Panc1 (cell line): Measurements from ENCODE around the gene OR52E1. TPM values are rescaled to one million over a fixed set of nuclear protein-coding genes. Genes with fewer than 3 reads are reported as not detected.
"Not testable (repeated sequence)": the region's sequence is repeated elsewhere in the genome, so short reads cannot be mapped to it uniquely, and the experiment has no call there.

Experiments
- ATAC-seq: fragments of 200-7000 bp; cut with Tn5 transposase; 2 replicates; pipeline ENCODE4 v1.9.1; 2020; ENCODE audit warnings: mild to moderate bottlenecking, moderate library complexity
- BruUV-seq: library from RNA; stranded (reverse); fragments of 400-500 nt; replicated peaks from 2 replicates; lab custom pipeline; 2021; lab: Mats Ljungman, UMichigan
- CTCF ChIA-PET: fragments of 300-600 bp; sonication (Branson Sonifier 250); formaldehyde crosslinking; loops from one replicate; lab custom pipeline; 2022; ENCODE audit warnings: antibody characterized with exemption; lab: Charles Lee
- POLR2A ChIA-PET: fragments of 300-600 bp; sonication (Branson Sonifier 250); formaldehyde crosslinking; loops from one replicate; lab custom pipeline; 2022; ENCODE audit warnings: antibody characterized with exemption; lab: Charles Lee
- DNase-seq: peaks from one replicate; pipeline ENCODE4 v3.0.0-alpha.2; 2010; ENCODE audit warnings: low read depth, low spot score
- H3K27ac ChIP-seq: 2 replicates; pipeline ENCODE4 v1.5.1; 2011; ENCODE audit warnings: mild to moderate bottlenecking, low read length, inconsistent platforms
- H3K27me3 ChIP-seq: fragments of 200-500 bp; sonication (Bioruptor generic); 2 replicates; pipeline ENCODE4 v1.6.0; 2014; ENCODE audit warnings: low read length, inconsistent platforms; ENCODE audit not compliant: control insufficient read depth, insufficient read depth
- H3K36me3 ChIP-seq: fragments of 200-500 bp; sonication (Bioruptor generic); 2 replicates; pipeline ENCODE4 v1.5.1; 2014; ENCODE audit warnings: inconsistent platforms, mild to moderate bottlenecking, low read length, moderate library complexity; ENCODE audit not compliant: control insufficient read depth, insufficient read depth
- H3K4me1 ChIP-seq: 2 replicates; pipeline ENCODE4 v1.5.1; 2011; ENCODE audit warnings: inconsistent platforms, mild to moderate bottlenecking, low read length, moderate library complexity; ENCODE audit not compliant: control insufficient read depth, insufficient read depth
- H3K4me3 ChIP-seq, 2 experiments: 2 replicates each; pipeline ENCODE4 v1.5.1; 2011 to 2012; ENCODE audit warnings: low read depth in 2 of 2, low read length in 2 of 2, mild to moderate bottlenecking in 2 of 2, inconsistent platforms in 1 of 2, moderate library complexity in 1 of 2
- H3K9me3 ChIP-seq: fragments of 200-500 bp; sonication (Bioruptor generic); 2 replicates; pipeline ENCODE4 v1.5.1; 2014; ENCODE audit warnings: low read depth, mild to moderate bottlenecking, inconsistent platforms, low read length, moderate library complexity; ENCODE audit not compliant: control insufficient read depth, insufficient read depth
- CTCF ChIP-seq: fragments of 450-650 bp; IDR thresholded peaks from 2 replicates; pipeline ENCODE4 v1.5.1; 2017; ENCODE audit warnings: mild to moderate bottlenecking
- POLR2AphosphoS5 ChIP-seq: IDR thresholded peaks from 2 replicates; pipeline ENCODE4 v1.6.1; 2012; ENCODE audit warnings: mild to moderate bottlenecking, low read depth, low read length, moderate library complexity
- REST ChIP-seq, 2 experiments: IDR thresholded peaks; 2 replicates each; pipeline ENCODE4 v1.6.1; 2011 to 2012; ENCODE audit warnings: low read depth in 2 of 2, control low read depth in 1 of 2, low read length in 1 of 2, mild to moderate bottlenecking in 1 of 2, moderate library complexity in 1 of 2; ENCODE audit not compliant: insufficient read depth in 1 of 2
- SIN3A ChIP-seq: IDR thresholded peaks from 2 replicates; pipeline ENCODE4 v1.6.1; 2012; ENCODE audit warnings: low read depth, mild to moderate bottlenecking, low read length, moderate library complexity, borderline replicate concordance; ENCODE audit not compliant: insufficient read depth
- TCF7L2 ChIP-seq: IDR thresholded peaks from 2 replicates; pipeline ENCODE4 v1.6.1; 2011; ENCODE audit warnings: mild to moderate bottlenecking, low read depth, low read length, inconsistent platforms
- in situ Hi-C: cut with HindIII; loops from 2 replicates; pipeline ENCODE4 v1.10.0; 2016; ENCODE audit warnings: low sequenced_read_pairs, low pct_unique_long_range_greater_than_20kb
- intact Hi-C: fragments of 100-400 bp; cut with micrococcal nuclease; formaldehyde crosslinking; loops from one replicate; pipeline ENCODE4 v1.10.0; 2022; ENCODE audit not compliant: unreplicated experiment
- total RNA-seq: library from RNA; stranded (reverse); gene quantifications from one replicate; pipeline ENCODE4 v1.2.1, GENCODE V29; 2021; ENCODE audit not compliant: unreplicated experiment

Gene OR52E1
- total RNA-seq, 1 experiment from 2014 or later: not detected

- no TSS peak for BruUV-seq
- ATAC-seq: no peak
- intact Hi-C loops: no loop called here
Measured at GRCh38 chr11:5046226-5046625, 23.1 kb upstream of the OR52E1 start, which contains the start of gene OR52J3. Gene OR52J3, plus strand, starts transcription at chr11:5046526. Its CDS starts 0 bp downstream, at chr11:5046526.

GRCh38 chr11:5046754-5047330, 22.5 kb upstream of the OR52E1 start:
- no peaks in the 10 kb centered on the region for H3K27me3 ChIP-seq
- POLR2A ChIA-PET: no interaction called here
- intact Hi-C loops: no loop called here
- H3K9me3 ChIP-seq: no peaks in the 10 kb centered on the region
- no peak overlapping the region for H3K4me3 ChIP-seq
- no peaks in the 10 kb centered on the region for H3K4me1 ChIP-seq
- no peak overlapping the region for H3K27ac ChIP-seq
- ATAC-seq (no peak), DNase-seq (no peak)
- BruUV-seq: no TSS peak
- no peak for TF ChIP-seq CTCF
- TF ChIP-seq REST (IDR thresholded peaks at IDR 0.05; ENCODE audit: insufficient read depth in 1 of 2, low read depth in 2 of 2, low read length in 1 of 2): no peak
- no peak for TF ChIP-seq SIN3A
- no peak for TF ChIP-seq TCF7L2
- no peak for TF ChIP-seq POLR2AphosphoS5
- no peaks in the 10 kb centered on the region for H3K36me3 ChIP-seq
- in situ Hi-C loops: no loop called here
- CTCF ChIA-PET: no interaction called here

More at GRCh38 chr11:5046226-5046625, 23.1 kb upstream of the OR52E1 start, which contains the start of gene OR52J3:
- no peak for TF ChIP-seq CTCF
- TF ChIP-seq REST (IDR thresholded peaks at IDR 0.05; ENCODE audit: insufficient read depth in 1 of 2, low read depth in 2 of 2, low read length in 1 of 2): no peak
- TF ChIP-seq POLR2AphosphoS5: no peak
- no peak for TF ChIP-seq TCF7L2
- TF ChIP-seq SIN3A: no peak
- H3K4me3 ChIP-seq: no peak within 1 kb of the TSS
- no peaks in the 10 kb centered on the region for H3K27me3 ChIP-seq
- in situ Hi-C loops: no loop called here
- no peak for DNase-seq
- no peaks in the 10 kb centered on the region for H3K4me1 ChIP-seq
- H3K27ac ChIP-seq: no peak within 1 kb of the TSS
- H3K9me3 ChIP-seq: no peaks in the 10 kb centered on the region
- CTCF ChIA-PET: no interaction called here
- POLR2A ChIA-PET: no interaction called here
- no peaks in the 10 kb centered on the region for H3K36me3 ChIP-seq

- CTCF ChIA-PET, ATAC-seq, intact Hi-C loops, H3K27me3 ChIP-seq, in situ Hi-C loops, H3K27ac ChIP-seq, BruUV-seq, H3K9me3 ChIP-seq, DNase-seq, POLR2A ChIA-PET, H3K4me1 ChIP-seq, H3K36me3 ChIP-seq, H3K4me3 ChIP-seq: not testable (repeated sequence)
Measured at GRCh38 chr11:5058679-5059078, 10.7 kb upstream of the OR52E1 start.
